RWPE2 (cell line): ENCODE measurements around the gene KY.

Source experiments
- ATAC-seq: fragments of 200-7000 bp; cut with Tn5 transposase; 3 replicates; pipeline ENCODE4 v1.9.1; 2021; ENCODE audit warnings: low read depth
- DNase-seq: peaks from one replicate; pipeline ENCODE4 v3.0.0-alpha.2; 2020; ENCODE audit warnings: low spot score
- H3K27ac ChIP-seq: fragments of 450-650 bp; 2 replicates; pipeline ENCODE4 v1.5.1; 2017; ENCODE audit warnings: mild to moderate bottlenecking; ENCODE audit not compliant: poor library complexity, severe bottlenecking
- H3K27me3 ChIP-seq: fragments of 250-450 bp; sonication (Bioruptor Pico); 2 replicates; pipeline ENCODE4 v1.5.1; 2021; ENCODE audit warnings: mild to moderate bottlenecking, moderate library complexity; ENCODE audit not compliant: insufficient read depth, poor library complexity, severe bottlenecking
- H3K36me3 ChIP-seq: fragments of 250-450 bp; sonication (Bioruptor Pico); 2 replicates; pipeline ENCODE4 v1.5.1; 2020; ENCODE audit warnings: low read depth, mild to moderate bottlenecking, moderate library complexity
- H3K4me1 ChIP-seq: fragments of 250-450 bp; sonication (Bioruptor Pico); 2 replicates; pipeline ENCODE4 v1.5.1; 2021; ENCODE audit warnings: mild to moderate bottlenecking, moderate library complexity; ENCODE audit not compliant: insufficient read depth, poor library complexity, severe bottlenecking
- H3K4me3 ChIP-seq: fragments of 250-450 bp; sonication (Bioruptor Pico); 2 replicates; pipeline ENCODE4 v1.5.1; 2021; ENCODE audit warnings: mild to moderate bottlenecking, moderate library complexity; ENCODE audit not compliant: severe bottlenecking
- H3K9me3 ChIP-seq: fragments of 250-450 bp; sonication (Bioruptor Pico); 2 replicates; pipeline ENCODE4 v1.5.1; 2021; ENCODE audit warnings: mild to moderate bottlenecking, moderate library complexity; ENCODE audit not compliant: severe bottlenecking
- CTCF ChIP-seq: fragments of 450-650 bp; IDR thresholded peaks from one replicate; pipeline ENCODE4 v1.5.1; 2017; ENCODE audit warnings: mild to moderate bottlenecking, moderate library complexity; ENCODE audit not compliant: poor library complexity, severe bottlenecking

Gene KY

GRCh38 chr3:134594331-134594741 lies 56.5 kb downstream of the KY start:
- Histone ChIP-seq H3K27me3 (no peaks in the 10 kb centered on the region), H3K4me3 (no peak overlapping the region), H3K9me3 (no peaks in the 10 kb centered on the region), H3K27ac (no peak overlapping the region), H3K36me3 (no peaks in the 10 kb centered on the region), H3K4me1 (peaks cover 12% of the 10 kb centered on the region)
- TF ChIP-seq CTCF = no peak
- ATAC-seq = no peak
- no peak for DNase-seq

GRCh38 chr3:134592806-134593205 lies 58.0 kb downstream of the KY start:
- TF ChIP-seq CTCF = no peak
- Histone ChIP-seq H3K27me3 (no peaks in the 10 kb centered on the region), H3K27ac (no peak overlapping the region), H3K36me3 (no peaks in the 10 kb centered on the region), H3K9me3 (no peaks in the 10 kb centered on the region), H3K4me1 (peaks cover 9% of the 10 kb centered on the region), H3K4me3 (no peak overlapping the region)
- DNase-seq (no peak), ATAC-seq (no peak)

GRCh38 chr3:134590766-134591165 lies 60.1 kb downstream of the KY start:
- H3K27me3 ChIP-seq = no peaks in the 10 kb centered on the region
- no peaks in the 10 kb centered on the region for H3K4me1 ChIP-seq
- peak overlapping the region; percentile 11 for H3K27ac ChIP-seq
- no peak for TF ChIP-seq CTCF
- no peak overlapping the region for H3K4me3 ChIP-seq
- no peaks in the 10 kb centered on the region for H3K36me3 ChIP-seq
- ATAC-seq (peak; percentile 95), DNase-seq (no peak)
- no peaks in the 10 kb centered on the region for H3K9me3 ChIP-seq

- Histone ChIP-seq H3K27ac (no peak overlapping the region), H3K36me3 (no peaks in the 10 kb centered on the region)
- DNase-seq = no peak
Measured at GRCh38 chr3:134579141-134579665, 71.6 kb downstream of the KY start.

More at GRCh38 chr3:134579141-134579665, 71.6 kb downstream of the KY start:
- Histone ChIP-seq H3K9me3 (no peaks in the 10 kb centered on the region), H3K4me3 (no peak overlapping the region), H3K27me3 (no peaks in the 10 kb centered on the region), H3K4me1 (no peaks in the 10 kb centered on the region)
- no peak for TF ChIP-seq CTCF
- no peak for ATAC-seq
